Activated B cell treated with CpG ODN at 0.5 μM for 24 hours (primary cell): ENCODE measurements around the gene NAP1L1. TPM values are rescaled to one million over a fixed set of nuclear protein-coding genes. Genes with fewer than 3 reads are reported as not detected.

Source experiments
- ATAC-seq: fragments of 200-7000 bp; cut with Tn5 transposase; one replicate; pipeline ENCODE4 v1.10.0; 2021; ENCODE audit warnings: low read depth, mild to moderate bottlenecking, moderate library complexity
- CTCF ChIA-PET: fragments of 350-600 bp; sonication (Branson Sonifier 250); formaldehyde crosslinking; loops from one replicate; lab custom pipeline; 2021; ENCODE audit warnings: antibody characterized with exemption; lab: Charles Lee
- POLR2A ChIA-PET: fragments of 350-600 bp; sonication (Branson Sonifier 250); formaldehyde crosslinking; loops from one replicate; lab custom pipeline; 2021; ENCODE audit warnings: antibody characterized with exemption; lab: Charles Lee
- DNase-seq: peaks from one replicate; pipeline ENCODE4 v3.0.0; 2022
- H3K27ac Mint-ChIP-seq: one replicate; pipeline ENCODE4 v1.8.0; 2020; ENCODE audit warnings: mixed read lengths
- H3K27me3 Mint-ChIP-seq: one replicate; pipeline ENCODE4 v1.8.0; 2021; ENCODE audit warnings: mixed read lengths
- H3K36me3 Mint-ChIP-seq: one replicate; pipeline ENCODE4 v1.8.0; 2021; ENCODE audit warnings: low read depth, mixed read lengths
- H3K4me1 Mint-ChIP-seq: one replicate; pipeline ENCODE4 v1.8.0; 2021; ENCODE audit warnings: mixed read lengths
- H3K4me3 Mint-ChIP-seq: one replicate; pipeline ENCODE4 v1.8.0; 2020; ENCODE audit warnings: mild to moderate bottlenecking, mixed read lengths
- H3K9me3 Mint-ChIP-seq: one replicate; pipeline ENCODE4 v1.8.0; 2020; ENCODE audit warnings: mixed read lengths
- intact Hi-C: fragments of 100-400 bp; cut with micrococcal nuclease; formaldehyde crosslinking; loops from one replicate; pipeline ENCODE4 v1.15.1; 2024
- total RNA-seq: library from RNA; stranded (reverse); gene quantifications from 2 replicates; pipeline ENCODE4 v1.2.3, GENCODE V29; 2022
- TF ChIP-seq, protein P1 (sequence below): fragments of 200-600 bp; IDR thresholded peaks from one replicate; pipeline ENCODE4 v1.8.0; 2022; ENCODE audit warnings: antibody characterized with exemption, mild to moderate bottlenecking

NAP1L1 gene
- total RNA-seq, 1 donor from 2014 or later: 1,185 TPM

DNA sequence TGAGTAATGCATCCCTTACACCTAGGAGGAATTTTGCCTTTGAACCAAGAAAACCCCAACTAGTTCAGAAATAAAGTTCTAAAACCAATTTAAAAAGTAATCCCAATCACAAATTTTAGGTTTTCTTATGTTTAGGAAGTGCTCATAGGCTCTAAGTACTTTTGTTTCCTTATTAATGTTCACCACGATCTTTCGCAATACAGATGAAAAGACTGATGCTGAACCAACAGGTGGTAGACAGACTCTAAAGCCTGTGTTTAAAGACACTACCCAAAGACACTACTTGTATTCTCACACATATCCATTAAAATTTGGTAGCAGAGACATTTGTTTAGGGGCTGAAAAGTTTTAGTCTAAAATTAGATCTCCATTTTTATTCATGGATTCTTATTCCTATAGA, 42.3 kb downstream of the NAP1L1 start:
- H3K4me1 Mint-ChIP-seq: peaks cover 2% of the 10 kb centered on the region
- ATAC-seq: no peak
- TF ChIP-seq, protein P1, sequence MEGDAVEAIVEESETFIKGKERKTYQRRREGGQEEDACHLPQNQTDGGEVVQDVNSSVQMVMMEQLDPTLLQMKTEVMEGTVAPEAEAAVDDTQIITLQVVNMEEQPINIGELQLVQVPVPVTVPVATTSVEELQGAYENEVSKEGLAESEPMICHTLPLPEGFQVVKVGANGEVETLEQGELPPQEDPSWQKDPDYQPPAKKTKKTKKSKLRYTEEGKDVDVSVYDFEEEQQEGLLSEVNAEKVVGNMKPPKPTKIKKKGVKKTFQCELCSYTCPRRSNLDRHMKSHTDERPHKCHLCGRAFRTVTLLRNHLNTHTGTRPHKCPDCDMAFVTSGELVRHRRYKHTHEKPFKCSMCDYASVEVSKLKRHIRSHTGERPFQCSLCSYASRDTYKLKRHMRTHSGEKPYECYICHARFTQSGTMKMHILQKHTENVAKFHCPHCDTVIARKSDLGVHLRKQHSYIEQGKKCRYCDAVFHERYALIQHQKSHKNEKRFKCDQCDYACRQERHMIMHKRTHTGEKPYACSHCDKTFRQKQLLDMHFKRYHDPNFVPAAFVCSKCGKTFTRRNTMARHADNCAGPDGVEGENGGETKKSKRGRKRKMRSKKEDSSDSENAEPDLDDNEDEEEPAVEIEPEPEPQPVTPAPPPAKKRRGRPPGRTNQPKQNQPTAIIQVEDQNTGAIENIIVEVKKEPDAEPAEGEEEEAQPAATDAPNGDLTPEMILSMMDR: no peak
- intact Hi-C loops: no loop called here
- H3K27me3 Mint-ChIP-seq: no peaks in the 10 kb centered on the region
- POLR2A ChIA-PET: no interaction called here
- no peak for DNase-seq
- no peaks in the 10 kb centered on the region for H3K9me3 Mint-ChIP-seq
- no peak overlapping the region for H3K4me3 Mint-ChIP-seq
- H3K27ac Mint-ChIP-seq: no peak overlapping the region
- CTCF ChIA-PET: interaction anchor here (1.9 kb wide), 1 partner anchor 10 kb away, joined by 5 read pairs; the partner anchor contains the start of gene PHLDA1
- H3K36me3 Mint-ChIP-seq: peaks cover 18% of the 10 kb centered on the region

DNA sequence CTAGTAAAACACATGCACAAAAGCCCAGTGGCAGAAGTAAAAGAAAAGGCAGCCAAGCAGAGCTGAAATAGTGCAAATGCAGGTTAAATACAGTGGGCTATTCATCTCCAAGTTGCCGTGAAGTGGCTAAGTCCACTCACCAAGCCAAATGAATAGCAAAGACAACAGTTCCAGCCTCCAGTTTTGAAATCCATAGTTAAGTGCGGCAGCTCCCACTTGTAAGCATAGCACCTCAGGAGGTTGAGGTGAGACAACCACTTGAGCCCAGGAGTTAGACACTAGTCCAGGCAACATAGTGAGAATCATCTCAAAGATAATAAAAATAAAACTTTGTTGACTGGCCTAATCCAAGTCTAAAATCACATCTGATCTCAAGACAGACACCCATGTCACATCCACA, 43.1 kb downstream of the NAP1L1 start:
- TF ChIP-seq, protein P1: no peak
- ChIA-PET CTCF (interaction anchor here (1.3 to 8.2 kb wide), 3 partner anchors 9 to 557 kb away, joined by 4 to 121 read pairs (median 5); partner anchors contain the start of gene PHLDA1), POLR2A (no interaction called here)
- Mint-ChIP-seq H3K4me3 (no peak overlapping the region), H3K27ac (no peak overlapping the region), H3K27me3 (no peaks in the 10 kb centered on the region), H3K36me3 (peaks cover 11% of the 10 kb centered on the region), H3K4me1 (peaks cover 4% of the 10 kb centered on the region), H3K9me3 (no peaks in the 10 kb centered on the region)
- ATAC-seq: no peak
- DNase-seq: no peak
- intact Hi-C loops: no loop called here

DNA sequence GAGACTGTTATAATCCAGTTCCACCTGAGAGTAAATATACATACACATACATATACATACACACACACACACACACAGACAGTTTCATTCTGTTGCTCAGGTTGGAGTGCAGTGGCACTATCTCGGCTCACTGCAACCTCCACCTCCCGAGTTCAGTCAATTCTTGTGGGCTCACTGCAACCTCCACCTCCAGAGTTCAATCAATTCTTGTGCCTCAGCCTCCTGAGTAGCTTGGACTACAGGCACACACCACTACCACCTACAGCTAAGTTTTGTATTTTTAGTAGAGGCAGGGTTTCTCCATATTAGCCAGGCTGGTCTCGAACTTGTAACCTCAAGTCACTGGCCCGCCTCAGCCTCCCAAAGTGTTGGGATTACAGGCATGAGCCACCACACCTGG, 44.0 kb downstream of the NAP1L1 start:
- TF ChIP-seq, protein P1: no peak
- no peak for ATAC-seq
- H3K4me3 Mint-ChIP-seq: no peak overlapping the region
- H3K4me1 Mint-ChIP-seq: peaks cover 4% of the 10 kb centered on the region
- DNase-seq: no peak
- H3K27ac Mint-ChIP-seq: no peak overlapping the region
- no peaks in the 10 kb centered on the region for H3K27me3 Mint-ChIP-seq
- intact Hi-C loops: no loop called here
- POLR2A ChIA-PET: interaction anchor here (0.7 to 1.3 kb wide), 2 partner anchors 9 to 264 kb away, joined by 3 to 5 read pairs; partner anchors contain the start of gene PHLDA1
- H3K36me3 Mint-ChIP-seq: peaks cover 8% of the 10 kb centered on the region
- CTCF ChIA-PET: interaction anchor here (1.0 to 8.2 kb wide), 5 partner anchors 8 to 557 kb away, joined by 3 to 121 read pairs (median 4); partner anchors contain the start of gene PHLDA1
- H3K9me3 Mint-ChIP-seq: no peaks in the 10 kb centered on the region

- H3K27me3 Mint-ChIP-seq: no peaks in the 10 kb centered on the region
- H3K4me3 Mint-ChIP-seq: no peak overlapping the region
- H3K4me1 Mint-ChIP-seq: peaks cover 4% of the 10 kb centered on the region
- no peak for ATAC-seq
- TF ChIP-seq, protein P1: no peak
- no peaks in the 10 kb centered on the region for H3K36me3 Mint-ChIP-seq
- no peak overlapping the region for H3K27ac Mint-ChIP-seq
- DNase-seq: no peak
- POLR2A ChIA-PET: no interaction called here
- intact Hi-C loops: loop anchor here (10.0 kb wide), 1 partner anchor 333 kb away; no protein-coding TSS in a partner anchor
- no peaks in the 10 kb centered on the region for H3K9me3 Mint-ChIP-seq
- CTCF ChIA-PET: interaction anchor here (0.8 to 8.2 kb wide), 7 partner anchors 503 to 647 kb away, joined by 3 to 121 read pairs (median 6); partner anchors contain the start of gene GLIPR1L2
Observed at GRCh38 chr12:76038176-76038575, 46.3 kb downstream of the NAP1L1 start.
